Fibroblast of peridontal ligament (primary cell): ENCODE data around the gene LIMS2.

Experiments
- DNase-seq: peaks from one replicate; pipeline ENCODE4 v3.0.0-alpha.2; 2010; ENCODE audit errors: extremely low read depth

Gene LIMS2

DNA sequence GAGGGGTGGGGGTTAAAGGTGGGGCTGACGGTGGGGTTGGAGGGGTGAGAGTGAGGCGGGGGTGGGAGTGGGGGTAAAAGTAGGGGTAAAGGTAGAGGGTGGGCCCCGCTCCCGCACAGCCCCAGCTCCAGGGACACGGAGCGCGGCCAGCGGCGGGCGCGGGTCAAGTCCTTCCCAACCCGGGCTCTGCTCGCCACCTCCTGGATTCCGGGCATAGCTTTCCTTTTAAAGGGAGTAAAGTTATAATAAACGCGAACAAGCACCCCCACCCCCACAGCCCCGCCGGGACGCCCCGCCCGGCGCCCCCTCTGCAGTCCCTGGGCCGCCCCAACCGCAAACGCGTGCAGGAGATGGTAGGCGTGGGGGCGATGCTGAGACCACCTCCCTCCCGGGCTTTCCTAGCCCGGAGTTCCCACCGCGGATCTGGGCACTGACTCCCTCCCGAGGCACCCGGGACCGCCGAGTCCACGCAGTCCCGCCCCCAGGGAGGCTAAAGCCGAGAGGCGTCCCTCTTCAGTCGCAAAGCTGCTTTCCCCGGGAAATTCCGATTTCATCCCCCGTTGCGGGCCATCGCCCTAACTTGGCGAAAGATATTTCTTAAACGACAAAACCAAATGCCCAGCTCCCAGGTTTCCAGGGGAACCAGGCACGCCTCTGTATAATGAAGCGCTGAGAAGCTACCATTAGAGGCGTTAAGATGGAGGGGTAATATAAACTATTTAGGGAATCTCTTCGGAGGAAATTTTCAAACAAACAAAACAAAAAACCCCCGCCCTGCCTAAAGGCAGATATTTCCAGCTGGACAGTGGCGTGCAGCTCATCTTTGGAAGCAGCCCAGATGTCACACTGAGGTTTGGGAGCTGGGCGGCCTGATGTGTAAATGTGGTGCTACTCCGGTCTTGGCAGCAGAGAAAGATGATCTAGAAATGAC, at the start of gene LIMS2:
Gene LIMS2 (minus strand): TSS at position 200 of the 931 bp plus-strand sequence. CDS start 506 bp downstream, outside the sequence.
- DNase-seq: peak; percentile 9

- no peak for DNase-seq
Observed at GRCh38 chr2:127722807-127723206, 47.5 kb upstream of the LIMS2 start.

DNA sequence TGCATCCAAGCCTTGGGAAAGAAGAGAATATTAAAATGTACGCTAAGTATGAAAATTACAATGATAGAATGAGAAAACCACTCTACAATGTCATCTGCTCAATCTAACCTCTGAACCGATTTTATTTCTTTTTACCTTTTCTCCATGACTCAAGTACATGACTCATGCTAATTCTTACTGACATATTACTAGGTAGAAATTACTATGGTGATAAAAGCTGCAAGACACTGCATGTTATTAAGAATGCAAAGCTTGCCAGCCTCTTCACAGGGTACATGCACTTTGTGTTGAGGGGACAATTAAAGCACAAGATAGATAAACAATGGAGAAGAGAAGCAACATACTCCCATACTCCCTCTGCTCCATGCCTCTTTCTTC, 46.6 kb upstream of the LIMS2 start:
- DNase-seq: no peak

GRCh38 chr2:127721311-127721977, 46.1 kb upstream of the LIMS2 start:
- peak; percentile 11 for DNase-seq

DNA sequence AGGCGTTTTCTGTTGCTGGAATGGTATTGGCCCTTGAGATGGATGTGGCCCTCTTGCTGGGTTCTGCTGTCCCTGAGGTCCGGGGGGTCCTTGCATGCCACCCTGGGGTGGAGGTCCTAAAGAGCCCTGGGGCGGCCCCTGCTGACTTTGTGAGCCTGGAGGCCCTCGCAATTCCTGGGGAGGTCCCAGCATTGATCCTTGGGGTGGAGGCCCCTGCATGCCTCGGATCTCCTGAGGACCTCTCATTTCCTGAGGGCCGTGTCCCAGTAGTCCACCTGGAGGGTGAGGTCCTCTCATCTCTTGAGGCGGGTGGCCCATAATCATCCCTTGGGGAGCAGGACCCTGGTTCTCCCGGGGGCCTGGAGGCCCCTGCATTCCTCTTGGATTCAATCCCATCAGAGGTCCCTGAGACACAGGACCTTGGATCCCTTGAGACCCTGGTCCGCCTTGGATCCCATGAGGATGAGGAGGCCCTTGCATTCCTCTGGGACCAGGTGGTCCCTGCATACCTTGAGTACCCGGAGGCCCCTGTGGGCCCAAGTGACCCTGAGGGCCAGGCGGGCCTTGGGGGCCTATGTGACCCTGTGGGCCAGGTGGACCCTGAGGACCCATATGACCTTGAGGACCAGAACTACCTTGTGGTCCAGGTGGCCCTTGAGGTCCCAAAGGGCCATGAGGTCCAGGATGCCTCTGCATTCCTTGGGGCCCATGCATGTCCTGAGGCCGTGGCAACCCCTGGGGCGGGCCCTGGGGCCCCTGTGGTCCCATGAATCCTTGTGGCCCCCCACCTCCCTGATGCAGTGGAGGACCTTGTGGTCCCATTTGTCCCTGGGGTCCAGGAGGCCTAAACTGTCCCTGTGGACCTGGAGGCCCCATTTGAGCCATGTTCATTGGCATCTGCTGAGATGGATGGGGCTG, 44.2 kb upstream of the LIMS2 start:
- no peak for DNase-seq

GRCh38 chr2:127718271-127718670, 42.9 kb upstream of the LIMS2 start:
- no peak for DNase-seq

- DNase-seq: no peak
Observed at GRCh38 chr2:127715778-127716449, 40.6 kb upstream of the LIMS2 start.

GRCh38 chr2:127713562-127713961, 38.2 kb upstream of the LIMS2 start:
- no peak for DNase-seq

- DNase-seq: no peak
Observed at GRCh38 chr2:127712999-127713398, 37.7 kb upstream of the LIMS2 start.

- no peak for DNase-seq
Observed at GRCh38 chr2:127709336-127709735, 34.0 kb upstream of the LIMS2 start.

- DNase-seq: peak; percentile 55
Observed at GRCh38 chr2:127707890-127708648, 32.7 kb upstream of the LIMS2 start.

GRCh38 chr2:127706215-127706990, 31.1 kb upstream of the LIMS2 start:
- no peak for DNase-seq

GRCh38 chr2:127705391-127706065, 30.2 kb upstream of the LIMS2 start:
- peak; percentile 81 for DNase-seq

- no peak for DNase-seq
Observed at GRCh38 chr2:127704641-127705390, 29.5 kb upstream of the LIMS2 start.

- DNase-seq: no peak
Observed at GRCh38 chr2:127703282-127703681, 28.0 kb upstream of the LIMS2 start.

GRCh38 chr2:127702395-127703009, 27.2 kb upstream of the LIMS2 start:
- no peak for DNase-seq

- DNase-seq: peak; percentile 44
Observed at GRCh38 chr2:127701651-127702394, 26.5 kb upstream of the LIMS2 start.
